Stimulated activated naive CD8-positive, alpha-beta T cell treated with anti-CD3 and anti-CD28 coated beads, Interleukin-15, Interleukin-2, amounts not matched to agents 100 U/mL and 50 U/mL, for 24 hours (primary cell): Measurements from ENCODE around the gene NFS1.
A peak's percentile ranks its signal among the peaks of the same experiment; 100 is the strongest.
"Not testable (repeated sequence)": the region's sequence is repeated elsewhere in the genome, so short reads cannot be mapped to it uniquely, and the experiment has no call there.

Source experiments
- ATAC-seq: fragments of 150-1000 bp; cut with Tn5 transposase; one replicate; pipeline ENCODE4 v1.10.0; 2021
- DNase-seq: peaks from one replicate; pipeline ENCODE4 v3.0.0; 2021

NFS1 gene

DNA sequence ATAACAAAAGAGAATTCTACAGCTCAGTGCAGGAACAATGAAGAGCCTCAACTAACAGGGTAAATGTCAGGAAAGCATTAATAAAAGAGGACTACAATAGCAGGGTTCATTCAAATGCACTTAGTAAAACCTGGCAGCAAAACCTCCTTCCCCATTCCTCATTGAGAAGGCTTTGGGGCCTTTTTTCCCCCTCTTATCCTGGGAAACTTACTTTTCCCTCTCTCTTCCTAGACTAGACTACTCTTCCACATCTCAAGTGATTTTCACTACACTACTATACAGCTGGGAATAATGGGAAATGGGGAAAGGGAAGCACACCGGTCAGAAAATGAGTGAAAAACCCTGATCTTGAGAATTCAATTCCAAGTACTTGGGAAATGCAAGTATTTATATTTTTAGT lies 10.1 kb upstream of the NFS1 start:
- ATAC-seq, result no peak
- DNase-seq, result no peak

DNA sequence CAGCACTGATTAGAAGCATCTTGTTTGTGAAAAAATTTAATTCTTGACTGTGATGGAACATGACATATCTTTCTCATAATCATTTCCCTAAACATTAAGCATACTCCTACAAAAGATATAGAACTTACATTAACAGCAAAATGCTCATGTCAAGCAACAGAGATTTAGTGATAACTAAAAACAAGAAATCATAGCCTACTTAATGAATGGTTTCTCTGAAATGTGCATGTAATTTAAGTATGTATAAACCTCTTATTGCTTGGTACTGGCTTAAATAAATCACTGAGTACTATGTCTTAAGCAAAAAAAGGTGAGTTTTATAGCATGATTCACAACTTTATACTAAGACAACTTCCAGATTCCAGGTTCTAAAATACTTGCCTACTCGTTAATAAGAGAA lies 9.3 kb upstream of the NFS1 start:
- ATAC-seq, result no peak
- no peak for DNase-seq

DNA sequence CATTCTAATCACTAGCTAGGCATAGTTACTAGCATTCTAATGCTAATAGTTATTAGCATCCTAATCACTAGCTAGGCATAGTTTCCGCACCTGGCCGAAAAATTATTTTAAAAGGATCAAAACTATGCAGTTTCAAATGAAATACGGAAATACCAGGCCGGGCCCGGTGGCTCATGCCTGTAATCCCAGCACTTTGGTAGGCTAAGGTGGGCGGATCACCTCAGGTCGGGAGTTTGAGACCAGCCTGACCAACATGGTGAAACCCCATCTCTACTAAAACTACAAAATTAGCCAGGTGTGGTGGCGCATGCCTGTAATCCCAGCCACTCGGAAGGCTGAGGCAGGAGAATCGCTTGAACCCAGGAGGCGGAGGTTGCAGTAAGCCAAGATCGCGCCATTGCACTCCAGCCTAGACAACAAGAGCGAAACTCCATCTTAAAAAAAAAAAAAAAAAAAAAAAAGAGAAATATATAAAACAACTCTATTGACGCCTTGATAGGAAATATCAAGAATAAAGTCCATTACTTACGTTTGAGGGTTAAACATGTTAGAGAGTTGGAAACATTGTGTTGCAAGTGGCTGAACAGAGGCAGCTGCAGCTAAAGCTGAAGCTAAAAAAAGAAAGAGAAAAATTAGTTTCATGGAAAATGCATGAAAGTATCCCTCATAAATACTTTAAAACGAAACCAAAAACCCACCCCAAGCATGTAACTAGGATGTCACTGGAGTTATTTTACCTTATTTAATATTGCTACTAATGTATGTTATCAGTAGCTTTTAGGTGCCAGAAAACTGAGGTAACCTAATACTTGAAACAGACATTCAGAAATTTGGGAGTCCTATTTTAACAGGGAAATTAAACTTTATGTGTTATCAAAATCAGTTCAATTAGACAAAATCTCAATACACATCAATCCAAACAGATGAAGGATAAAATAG lies 7.7 kb upstream of the NFS1 start:
- not testable (repeated sequence) for DNase-seq

GRCh38 chr20:35705894-35706293 lies 6.7 kb upstream of the NFS1 start:
- not testable (repeated sequence) for DNase-seq, ATAC-seq

More for the DNA sequence above, 7.7 kb upstream of the NFS1 start:
- ATAC-seq, result not testable (repeated sequence)

DNA sequence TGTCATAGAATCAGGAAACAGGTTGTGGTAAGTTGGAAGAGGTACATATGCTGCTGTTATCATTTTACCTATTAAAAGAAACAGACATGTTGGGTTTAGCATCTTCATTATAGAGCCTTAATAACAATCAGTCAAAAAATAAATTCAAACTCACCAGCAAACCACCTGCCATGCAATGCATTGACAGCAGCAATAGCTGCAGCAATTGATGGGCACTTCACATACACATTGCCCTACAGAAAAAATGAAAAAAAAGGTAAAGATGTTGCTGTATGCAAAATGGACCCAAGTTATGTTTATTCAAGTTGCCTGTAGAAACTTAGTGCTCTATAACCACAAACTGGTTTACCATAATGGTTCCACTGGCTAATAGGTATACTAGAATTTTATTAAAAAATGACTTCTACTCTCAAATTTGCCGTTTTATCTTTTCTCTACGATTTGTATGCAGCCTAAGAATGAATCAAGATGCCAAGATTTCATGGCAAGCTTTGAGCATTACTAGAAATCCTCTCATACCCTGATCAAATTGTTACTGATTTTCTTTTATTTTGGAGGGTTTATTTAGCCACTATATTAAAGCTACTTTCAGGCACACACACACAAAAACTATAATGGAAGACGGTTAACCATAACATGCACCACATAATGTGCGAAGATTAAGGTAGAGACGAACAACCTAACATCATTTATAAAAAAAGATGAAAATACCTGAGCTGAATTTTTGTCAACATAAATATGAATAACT lies 5.5 kb upstream of the NFS1 start:
- no peak for ATAC-seq
- DNase-seq, result no peak

DNA sequence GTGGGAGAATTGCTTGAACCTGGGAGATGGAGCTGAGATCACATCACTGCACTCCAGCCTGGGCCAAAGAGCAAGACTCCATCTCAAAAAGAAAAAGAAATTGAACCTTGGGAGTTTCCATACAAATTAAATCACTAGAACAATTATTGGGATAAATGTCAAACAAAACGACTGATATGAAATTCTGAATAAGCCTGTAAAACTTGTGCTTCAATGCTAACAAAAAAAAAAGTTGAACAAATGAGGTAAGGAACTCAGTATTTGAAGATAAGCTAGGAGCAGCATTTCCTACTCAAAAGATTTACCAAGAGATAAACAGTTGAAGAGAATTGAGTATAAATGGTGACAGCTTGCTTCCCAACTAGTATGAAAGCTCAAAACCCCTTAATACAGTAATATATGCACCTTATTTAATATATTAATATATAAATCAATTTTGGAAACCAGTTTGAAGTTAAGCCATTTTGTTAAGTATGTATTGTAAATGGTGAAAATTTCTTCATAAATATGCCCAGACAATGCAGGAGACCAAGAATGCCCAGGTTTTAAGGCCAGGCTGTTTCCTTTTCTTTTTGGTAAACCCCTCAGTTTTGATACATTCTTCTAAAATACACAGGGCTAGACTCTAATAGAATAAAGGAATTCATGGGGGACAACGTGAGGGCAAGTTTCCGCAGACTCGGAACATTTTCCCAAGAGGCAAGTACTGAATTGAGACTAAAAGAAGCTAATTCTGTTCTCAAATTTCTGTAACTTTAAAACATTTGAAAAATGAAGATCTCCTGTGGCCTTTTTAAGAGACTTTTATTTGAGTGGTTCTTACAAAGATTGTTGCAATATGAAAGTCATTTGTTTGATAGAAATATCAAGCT lies 3.9 kb upstream of the NFS1 start:
- ATAC-seq, result no peak

DNA sequence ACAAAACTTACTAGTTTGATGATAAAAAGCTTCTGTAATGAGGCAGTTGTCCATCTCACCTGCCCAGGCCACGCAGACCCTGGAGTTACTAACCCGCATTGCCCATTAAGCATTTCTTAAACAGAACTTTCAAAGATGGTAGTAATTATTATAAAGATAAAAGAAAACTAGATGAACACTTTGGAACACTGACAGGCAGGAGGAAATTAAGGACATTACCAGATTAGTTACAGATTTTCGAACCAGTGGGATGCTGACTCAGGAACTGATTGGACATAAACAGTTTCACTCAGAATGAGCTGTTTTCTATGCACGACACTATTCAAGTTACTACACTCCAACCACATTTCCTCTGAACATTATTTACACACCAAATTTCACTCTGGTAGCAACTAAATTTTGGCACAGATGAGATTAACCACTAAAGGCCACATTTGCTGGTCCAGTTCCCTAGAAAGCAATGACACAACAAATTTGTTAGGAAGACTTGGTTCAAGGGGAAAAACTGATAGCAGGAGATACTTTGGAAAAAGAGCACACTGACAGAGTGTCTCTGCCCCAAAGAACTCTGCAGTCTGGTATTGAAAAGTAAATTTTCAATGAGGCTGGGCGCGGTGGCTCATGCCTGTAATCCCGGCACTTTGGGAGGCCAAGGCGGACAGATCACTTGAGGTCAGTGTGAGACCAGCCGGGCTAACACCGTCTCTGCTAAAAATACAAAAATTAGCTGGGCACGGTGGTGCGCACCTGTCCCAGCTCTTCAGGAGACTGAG lies 3.1 kb upstream of the NFS1 start:
- DNase-seq (no peak), ATAC-seq (no peak)

More for the DNA sequence above, 3.9 kb upstream of the NFS1 start:
- no peak for DNase-seq

- ATAC-seq, result no peak
- DNase-seq, result no peak
Measured at GRCh38 chr20:35700625-35701148, 1.5 kb upstream of the NFS1 start.

DNA sequence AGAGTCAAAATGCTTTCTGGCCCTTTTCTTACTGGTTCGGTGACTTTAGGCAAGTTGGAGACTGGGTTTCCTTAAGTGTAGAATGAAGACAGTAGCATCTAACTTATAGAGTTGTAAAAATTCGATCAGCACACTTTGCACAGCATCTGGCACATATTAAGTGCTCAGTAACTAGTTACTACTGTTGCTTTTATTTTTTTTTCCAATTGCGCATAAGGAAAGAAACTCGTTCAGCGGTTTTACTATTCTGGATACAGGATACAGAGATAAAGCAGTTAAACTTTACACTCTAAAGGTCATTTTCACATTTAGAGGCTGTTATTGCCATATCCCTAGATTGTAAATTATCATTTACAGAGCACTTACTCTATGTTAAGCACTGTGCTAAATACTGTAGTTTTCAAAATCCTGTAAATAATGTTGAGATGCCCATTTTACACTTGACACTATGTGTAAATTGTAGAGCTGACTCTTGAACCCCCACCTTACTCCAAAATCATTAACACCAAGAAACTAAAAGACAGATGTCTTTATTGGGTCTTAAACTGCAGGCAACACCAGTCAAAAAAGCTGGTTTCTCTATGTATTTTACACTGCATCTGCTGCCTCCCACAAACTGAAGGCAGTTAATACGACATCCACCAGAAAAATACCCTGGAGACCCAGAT lies 939 bp upstream of the NFS1 start:
- no peak for DNase-seq
- no peak for ATAC-seq

GRCh38 chr20:35698298-35699126 lies 640 bp downstream of the NFS1 start:
- DNase-seq, result no peak
- ATAC-seq, result peak; percentile 41

- ATAC-seq (no peak), DNase-seq (no peak)
Measured at GRCh38 chr20:35697696-35698297, 1.4 kb downstream of the NFS1 start.

DNA sequence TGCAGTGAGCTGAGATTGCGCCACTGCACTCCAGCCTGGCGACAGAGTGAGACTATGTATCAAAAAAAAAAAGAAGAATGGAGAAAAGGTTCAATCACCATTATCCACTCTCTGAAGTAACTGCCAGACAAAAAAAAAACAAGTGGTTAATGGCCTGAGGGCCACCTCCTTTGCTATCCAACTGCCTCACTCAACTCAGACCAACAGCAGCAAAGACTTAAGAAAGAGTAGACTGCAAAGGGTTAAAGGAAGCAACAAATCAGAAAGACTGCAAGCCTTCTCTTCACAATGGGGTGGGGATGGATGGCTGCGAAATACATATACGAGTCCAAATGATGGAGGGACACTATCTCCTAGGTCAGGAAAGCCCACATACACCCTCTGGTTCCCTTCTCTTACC lies 3.2 kb downstream of the NFS1 start:
- DNase-seq, result no peak
- no peak for ATAC-seq

DNA sequence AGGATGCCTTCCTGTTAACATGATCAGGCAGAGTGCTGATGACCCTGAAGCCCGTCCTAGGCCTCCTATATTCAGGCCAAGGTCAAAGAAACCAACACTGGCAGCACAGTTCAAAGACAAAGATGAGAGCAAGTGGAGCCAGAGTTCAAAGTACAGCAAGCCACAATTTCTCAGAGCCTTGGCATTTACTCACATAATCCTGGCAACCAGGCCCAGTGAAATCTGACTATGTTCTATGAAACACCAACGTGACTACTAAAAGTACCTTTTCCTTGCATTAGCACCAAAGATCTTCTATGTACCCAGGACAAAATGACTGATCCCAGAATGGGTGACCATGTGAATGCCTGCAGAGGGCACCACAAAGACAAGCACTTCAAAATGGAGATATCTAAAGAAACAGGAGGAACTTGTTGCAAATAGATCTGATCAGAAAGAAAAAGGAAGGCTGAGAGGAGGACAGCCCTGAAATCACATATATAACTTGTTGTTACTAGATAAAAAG lies 3.9 kb downstream of the NFS1 start:
- DNase-seq (no peak), ATAC-seq (no peak)

GRCh38 chr20:35690265-35690664 lies 8.9 kb downstream of the NFS1 start:
- DNase-seq (no peak), ATAC-seq (no peak)

DNA sequence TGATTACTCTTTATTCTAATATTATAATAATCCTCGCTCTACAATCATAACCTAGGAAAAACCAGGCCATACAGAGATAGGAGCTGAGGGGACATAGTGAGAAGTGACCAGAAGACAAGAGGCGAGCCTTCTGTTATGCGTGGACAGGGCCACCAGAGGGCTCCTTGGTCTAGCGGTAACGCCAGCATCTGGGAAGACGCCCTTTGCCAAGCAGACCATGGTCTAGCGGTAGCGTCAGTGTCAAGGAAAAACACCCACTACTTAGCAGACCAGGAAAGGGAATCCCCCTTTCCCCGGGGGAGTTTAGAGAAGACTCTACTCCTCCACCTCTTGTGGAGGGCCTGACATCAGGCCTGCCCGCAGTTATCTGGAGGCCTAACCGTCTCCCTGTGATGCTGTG lies 12.3 kb downstream of the NFS1 start:
- DNase-seq, result peak; percentile 20
- ATAC-seq, result not testable (repeated sequence)

GRCh38 chr20:35685368-35685767 lies 13.8 kb downstream of the NFS1 start:
- not testable (repeated sequence) for ATAC-seq

GRCh38 chr20:35681960-35682359 lies 17.2 kb downstream of the NFS1 start:
- ATAC-seq (no peak), DNase-seq (no peak)

More at GRCh38 chr20:35685368-35685767, 13.8 kb downstream of the NFS1 start:
- DNase-seq, result not testable (repeated sequence)

DNA sequence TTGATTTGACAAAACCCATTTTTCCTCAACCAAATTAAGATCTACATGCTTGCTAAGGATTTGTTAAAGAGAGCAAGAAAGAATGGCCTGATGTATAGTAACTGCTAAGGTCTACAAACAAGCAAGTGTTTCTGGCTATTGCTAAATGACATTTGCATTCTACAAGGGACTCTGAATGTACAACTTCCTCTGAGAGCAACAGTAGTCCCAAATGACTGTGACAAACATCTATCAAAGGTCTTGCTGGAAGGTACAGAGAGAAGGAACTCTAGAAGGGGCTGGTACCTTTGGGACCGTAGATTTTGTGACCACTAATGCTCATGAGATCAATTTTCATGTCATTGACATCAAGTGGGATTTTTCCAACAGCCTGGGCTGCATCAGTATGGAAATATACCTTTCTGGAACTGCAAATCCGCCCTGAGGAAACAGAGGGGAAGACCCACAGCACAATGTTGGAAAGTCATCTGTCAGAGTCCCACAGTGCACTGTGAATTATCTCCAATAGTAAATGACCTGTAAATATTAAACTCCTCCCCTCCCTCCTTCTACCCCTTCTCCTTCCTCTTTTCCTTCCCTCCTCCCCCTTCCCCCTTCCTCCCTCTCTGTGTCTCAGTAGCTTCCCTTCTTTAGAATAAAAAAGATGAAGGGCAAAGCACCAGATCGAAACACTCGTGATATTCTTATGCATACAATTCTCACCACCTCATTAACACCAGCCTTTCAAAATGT lies 18.5 kb downstream of the NFS1 start:
- ATAC-seq (no peak), DNase-seq (no peak)
